ENCODE measurements around the gene CSPG5. TPM values are rescaled to one million over a fixed set of nuclear protein-coding genes. Genes with fewer than 3 reads are reported as not detected.

CSPG5 gene
- total and polyA plus RNA-seq, 8 donors = 0.80 to 19.2 (median 1.2) TPM

DNA sequence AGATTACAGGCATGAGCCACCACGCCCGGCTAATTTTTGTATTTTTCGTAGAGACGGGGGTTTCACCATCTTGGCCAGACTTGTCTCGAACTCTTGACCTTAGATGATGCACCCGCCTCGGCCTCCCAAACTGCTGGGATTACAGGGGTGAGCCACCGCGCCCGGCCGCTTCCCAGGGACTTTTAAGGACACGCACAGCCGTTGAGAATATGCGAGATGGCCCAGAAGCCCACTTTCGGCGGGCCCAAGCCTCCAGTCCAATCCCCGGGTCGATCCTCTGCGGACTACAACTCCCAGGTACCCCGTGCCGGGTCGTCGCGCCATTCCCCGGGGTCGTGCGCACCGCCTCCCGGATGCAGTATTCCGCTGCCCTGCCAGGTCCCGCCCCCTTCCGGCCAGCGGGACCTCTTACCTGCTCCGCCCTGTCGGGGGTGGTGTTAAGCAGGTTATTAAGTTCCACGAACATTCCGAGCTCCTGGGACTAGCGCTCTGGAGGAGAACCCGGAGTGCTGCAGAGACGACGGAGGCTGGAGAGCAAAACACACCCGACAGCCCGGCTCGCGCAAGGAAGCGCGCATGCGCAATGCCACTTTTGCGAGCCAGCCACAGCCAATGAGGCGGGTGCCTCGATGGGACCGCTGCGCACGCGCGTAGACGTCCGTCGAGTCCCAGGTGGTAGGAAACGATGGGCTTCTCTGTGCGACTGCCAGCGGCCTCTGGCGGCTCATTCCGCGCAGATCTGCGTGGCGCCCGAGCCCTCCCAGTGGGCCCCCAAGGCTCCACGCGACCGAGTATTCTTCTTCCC, 65.3 kb downstream of the CSPG5 start, which contains the start of gene ELP6:
Gene ELP6, minus strand, starts transcription at position 588 of the 805 bp plus-strand sequence. Its CDS starts 122 bp downstream, at position 466.
- DNase-seq = peak; percentile 98 to 99 (median 98)
- ATAC-seq = peak; percentile 99
- H3K9me3 ChIP-seq = no peaks in the 10 kb centered on the region
- H3K27ac ChIP-seq = peak within 1 kb of the TSS; percentile 94 to 96
- no peaks in the 10 kb centered on the region for H3K27me3 ChIP-seq
- H3K4me1 ChIP-seq = peaks cover 0 to 22% of the 10 kb centered on the region in 2 donors
- intact Hi-C loops (cut with DNase I) = no loop called here
- peak; percentile 36 to 37 for TF ChIP-seq CTCF (IDR thresholded peaks at IDR 0.05)
- H3K4me3 ChIP-seq = peak within 1 kb of the TSS; percentile 63 to 79
- peaks cover 0 to 28% of the 10 kb centered on the region in 2 donors for H3K36me3 ChIP-seq

DNA sequence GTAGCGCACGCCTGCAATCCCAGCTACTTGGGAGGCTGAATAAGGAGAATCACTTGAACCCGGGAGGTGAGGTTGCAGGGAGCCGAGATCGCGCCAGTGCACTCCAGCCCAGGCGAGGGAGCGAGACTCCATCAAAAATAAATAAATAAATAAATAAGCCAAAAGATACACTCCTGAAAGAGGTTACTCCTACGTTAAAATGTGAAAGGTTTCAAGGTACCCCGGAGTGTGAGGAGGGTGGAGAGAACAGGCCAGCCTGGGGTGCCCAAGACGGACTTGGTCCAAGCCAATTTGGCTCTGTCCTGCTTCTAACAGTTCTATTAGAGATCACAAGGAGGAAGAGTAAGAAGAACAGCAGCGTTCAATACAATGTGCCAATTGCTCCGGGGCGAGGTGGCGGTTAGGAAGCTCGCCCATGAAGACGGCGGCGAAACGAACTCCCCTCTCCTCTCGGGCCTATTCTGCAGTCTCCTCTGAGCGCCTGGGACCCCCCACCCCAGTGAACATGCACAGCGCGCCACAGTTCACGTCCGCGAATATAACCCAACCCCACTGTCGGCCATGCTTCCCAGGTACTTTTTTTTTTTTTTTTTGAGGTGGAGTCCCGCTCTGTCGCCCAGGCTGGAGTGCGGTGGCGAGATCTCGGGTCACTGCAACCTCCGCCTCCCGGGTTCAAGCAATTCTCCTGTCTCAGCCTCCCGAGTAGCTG, 66.1 kb downstream of the CSPG5 start:
- no peak for TF ChIP-seq CTCF (IDR thresholded peaks at IDR 0.05)
- Histone ChIP-seq H3K27me3 (no peaks in the 10 kb centered on the region), H3K4me3 (peak overlapping the region; percentile 63 to 79), H3K4me1 (peaks cover 0 to 22% of the 10 kb centered on the region in 2 donors), H3K36me3 (peaks cover 0 to 35% of the 10 kb centered on the region in 2 donors), H3K27ac (peak overlapping the region; percentile 94 to 96), H3K9me3 (no peaks in the 10 kb centered on the region)
- DNase-seq (peak; percentile 23 to 78 (median 30)), ATAC-seq (peak; percentile 25)
- intact Hi-C loops (cut with DNase I) = no loop called here

Other genes with a start within 250 kb of the CSPG5 start
- gene PTPN23, start 197.8 kb downstream of the CSPG5 start, total RNA-seq = 10 to 100 TPM; 42.1 to 53.5 TPM
- 10 to 100 TPM; 19.9 to 31.3 (median 24.5) TPM for gene PTPN23, start 197.8 kb downstream of the CSPG5 start, polyA plus RNA-seq (ENCODE audit: insufficient read length in 6 of 6)
- 10 to 100 TPM; 68.6 to 84.3 TPM for gene SCAP, start 102.9 kb downstream of the CSPG5 start, total RNA-seq
- 10 to 100 TPM; 52.8 to 67.2 (median 58.2) TPM for gene SCAP, start 102.9 kb downstream of the CSPG5 start, polyA plus RNA-seq (ENCODE audit: insufficient read length in 6 of 6)
- gene ELP6, start 65.2 kb downstream of the CSPG5 start, total RNA-seq = 10 to 100 TPM; 25.7 to 26.8 TPM
- 10 to 100 TPM; 43.1 to 47.5 (median 45.3) TPM for gene ELP6, start 65.2 kb downstream of the CSPG5 start, polyA plus RNA-seq (ENCODE audit: insufficient read length in 6 of 6)
- gene SMARCC1, start 203.0 kb upstream of the CSPG5 start, total RNA-seq = 10 to 100 TPM; 58.5 to 66.2 TPM
- 100 to 1,000 TPM in 4 of 6 donors, 10 to 100 TPM in 2; 91.5 to 112 (median 101) TPM for gene SMARCC1, start 203.0 kb upstream of the CSPG5 start, polyA plus RNA-seq (ENCODE audit: insufficient read length in 6 of 6)
- 10 to 100 TPM; 52.0 to 59.8 TPM for gene DHX30, start 224.3 kb upstream of the CSPG5 start, total RNA-seq
- 10 to 100 TPM; 53.7 to 66.6 (median 60.2) TPM for gene DHX30, start 224.3 kb upstream of the CSPG5 start, polyA plus RNA-seq (ENCODE audit: insufficient read length in 6 of 6)

Data from left lung (tissue), 10 donors.